HG02678 (cell line): ENCODE measurements around the gene HEYL.

Source experiments
- ATAC-seq: cut with Tn5 transposase; IDR thresholded peaks from one replicate; pipeline ENCODE4 v1.9.1; 2021; ENCODE audit warnings: mild to moderate bottlenecking, moderate library complexity; ENCODE audit not compliant: unreplicated experiment

The HEYL gene

GRCh38 chr1:39639305-39640130 lies at the start of gene HEYL:
HEYL (minus strand) TSS chr1:39639643; CDS start chr1:39639625, 18 bp downstream.
- ATAC-seq = no peak

- ATAC-seq = no peak
Observed at GRCh38 chr1:39689214-39689613, 49.8 kb upstream of the HEYL start.

- ATAC-seq = no peak
Observed at GRCh38 chr1:39688706-39689105, 49.3 kb upstream of the HEYL start.

- ATAC-seq = no peak
Observed at GRCh38 chr1:39687243-39687642, 47.8 kb upstream of the HEYL start.

GRCh38 chr1:39685071-39685470 lies 45.6 kb upstream of the HEYL start:
- no peak for ATAC-seq

- ATAC-seq = no peak
Observed at GRCh38 chr1:39684313-39684664, 44.8 kb upstream of the HEYL start.

- ATAC-seq = no peak
Observed at GRCh38 chr1:39683591-39684312, 44.3 kb upstream of the HEYL start.

GRCh38 chr1:39681999-39682398 lies 42.6 kb upstream of the HEYL start:
- no peak for ATAC-seq

- ATAC-seq = no peak
Observed at GRCh38 chr1:39681294-39681693, 41.9 kb upstream of the HEYL start.

GRCh38 chr1:39680751-39681150 lies 41.3 kb upstream of the HEYL start:
- no peak for ATAC-seq

- no peak for ATAC-seq
Observed at GRCh38 chr1:39679821-39680220, 40.4 kb upstream of the HEYL start.

GRCh38 chr1:39678889-39679288 lies 39.4 kb upstream of the HEYL start:
- ATAC-seq = no peak

- ATAC-seq = no peak
Observed at GRCh38 chr1:39677645-39678044, 38.2 kb upstream of the HEYL start.

GRCh38 chr1:39676948-39677548 lies 37.6 kb upstream of the HEYL start:
- no peak for ATAC-seq

GRCh38 chr1:39675220-39675619 lies 35.8 kb upstream of the HEYL start:
- ATAC-seq = no peak

GRCh38 chr1:39673215-39673614 lies 33.8 kb upstream of the HEYL start:
- ATAC-seq = no peak

- no peak for ATAC-seq
Observed at GRCh38 chr1:39672551-39672947, 33.1 kb upstream of the HEYL start.

- no peak for ATAC-seq
Observed at GRCh38 chr1:39671793-39672550, 32.5 kb upstream of the HEYL start, which contains the start of gene NT5C1A. NT5C1A (minus strand) TSS chr1:39672107; CDS start chr1:39672038, 69 bp downstream.

- ATAC-seq = no peak
Observed at GRCh38 chr1:39671433-39671792, 32.0 kb upstream of the HEYL start.

GRCh38 chr1:39670689-39671088 lies 31.2 kb upstream of the HEYL start:
- ATAC-seq = no peak

GRCh38 chr1:39668894-39669293 lies 29.5 kb upstream of the HEYL start:
- ATAC-seq = no peak
